ENCODE results near the gene MSH2. TPM values are rescaled to one million over a fixed set of nuclear protein-coding genes. Genes with fewer than 3 reads are reported as not detected.
"Not testable (repeated sequence)": the region's sequence is repeated elsewhere in the genome, so short reads cannot be mapped to it uniquely, and the experiment has no call there.

MSH2 gene
- total RNA-seq, 4 donors from 2014 or later: 5.7 to 12.9 (median 8.5) TPM

- Histone ChIP-seq H3K4me1 (no peaks in the 10 kb centered on the region), H3K4me3 (no peak overlapping the region), H3K27me3 (no peaks in the 10 kb centered on the region), H3K27ac (no peak overlapping the region), H3K36me3 (no peaks in the 10 kb centered on the region), H3K9me3 (peaks cover 0 to 21% (median 0%) of the 10 kb centered on the region in 3 donors)
- ATAC-seq: no peak
- TF ChIP-seq POLR2AphosphoS5 (IDR thresholded peaks at IDR 0.05) (no peak), EP300 (IDR thresholded peaks at IDR 0.05) (no peak), POLR2A (IDR thresholded peaks at IDR 0.05) (no peak)
- TF ChIP-seq, protein P1, sequence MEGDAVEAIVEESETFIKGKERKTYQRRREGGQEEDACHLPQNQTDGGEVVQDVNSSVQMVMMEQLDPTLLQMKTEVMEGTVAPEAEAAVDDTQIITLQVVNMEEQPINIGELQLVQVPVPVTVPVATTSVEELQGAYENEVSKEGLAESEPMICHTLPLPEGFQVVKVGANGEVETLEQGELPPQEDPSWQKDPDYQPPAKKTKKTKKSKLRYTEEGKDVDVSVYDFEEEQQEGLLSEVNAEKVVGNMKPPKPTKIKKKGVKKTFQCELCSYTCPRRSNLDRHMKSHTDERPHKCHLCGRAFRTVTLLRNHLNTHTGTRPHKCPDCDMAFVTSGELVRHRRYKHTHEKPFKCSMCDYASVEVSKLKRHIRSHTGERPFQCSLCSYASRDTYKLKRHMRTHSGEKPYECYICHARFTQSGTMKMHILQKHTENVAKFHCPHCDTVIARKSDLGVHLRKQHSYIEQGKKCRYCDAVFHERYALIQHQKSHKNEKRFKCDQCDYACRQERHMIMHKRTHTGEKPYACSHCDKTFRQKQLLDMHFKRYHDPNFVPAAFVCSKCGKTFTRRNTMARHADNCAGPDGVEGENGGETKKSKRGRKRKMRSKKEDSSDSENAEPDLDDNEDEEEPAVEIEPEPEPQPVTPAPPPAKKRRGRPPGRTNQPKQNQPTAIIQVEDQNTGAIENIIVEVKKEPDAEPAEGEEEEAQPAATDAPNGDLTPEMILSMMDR (IDR thresholded peaks at IDR 0.05): no peak
- WGBS, 2 donors (ENCODE audit: low coverage in 1 of 2): 38 to 60% methylated on average over 3 of the region's 3 CpGs
Measured at GRCh38 chr2:47501374-47502200, 98.6 kb downstream of the MSH2 start.

DNA sequence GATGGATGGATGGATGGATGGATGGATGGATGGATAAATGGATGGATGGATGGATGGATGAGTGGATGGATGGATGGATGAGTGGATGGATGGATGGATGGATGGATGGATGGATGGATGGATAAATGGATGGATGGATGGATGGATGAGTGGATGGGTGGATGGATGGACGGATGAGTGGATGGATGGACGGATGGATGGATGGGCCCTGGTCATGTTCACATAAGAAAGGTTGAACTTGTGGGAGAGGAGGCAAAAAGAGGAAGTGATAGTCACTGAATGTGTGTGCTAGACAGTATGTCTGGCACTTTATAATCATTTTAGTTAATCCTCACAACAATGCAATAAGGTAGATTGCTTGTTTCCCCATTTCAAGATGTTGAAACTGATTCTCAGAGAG is 99.5 kb downstream of the MSH2 start:
- ATAC-seq, H3K36me3 ChIP-seq, H3K4me1 ChIP-seq, H3K4me3 ChIP-seq, H3K27ac ChIP-seq, H3K27me3 ChIP-seq: not testable (repeated sequence)
- peaks cover 0 to 21% (median 0%) of the 10 kb centered on the region in 3 donors for H3K9me3 ChIP-seq
- WGBS, 2 donors (ENCODE audit: low coverage in 1 of 2): 77 to 88% methylated on average over 2 of the region's 2 CpGs

GRCh38 chr2:47503481-47504070 is 100.6 kb downstream of the MSH2 start:
- Histone ChIP-seq H3K9me3 (peaks cover 0 to 21% (median 0%) of the 10 kb centered on the region in 3 donors), H3K4me3 (no peak overlapping the region), H3K27ac (no peak overlapping the region), H3K4me1 (no peaks in the 10 kb centered on the region), H3K27me3 (no peaks in the 10 kb centered on the region), H3K36me3 (no peaks in the 10 kb centered on the region)
- ATAC-seq: no peak
- TF ChIP-seq EP300 (IDR thresholded peaks at IDR 0.05) (no peak), POLR2AphosphoS5 (IDR thresholded peaks at IDR 0.05) (no peak), POLR2A (IDR thresholded peaks at IDR 0.05) (no peak)
- TF ChIP-seq, protein P1 (IDR thresholded peaks at IDR 0.05): no peak
- 86 to 96% methylated on average over 3 to 5 of the region's 8 CpGs for WGBS, 2 donors (ENCODE audit: low coverage in 1 of 2)

- peaks cover 0 to 21% (median 0%) of the 10 kb centered on the region in 3 donors for H3K9me3 ChIP-seq
- H3K27me3 ChIP-seq: no peaks in the 10 kb centered on the region
- TF ChIP-seq, protein P1 (IDR thresholded peaks at IDR 0.05): no peak
- TF ChIP-seq POLR2A (IDR thresholded peaks at IDR 0.05) (no peak), EP300 (IDR thresholded peaks at IDR 0.05) (no peak), POLR2AphosphoS5 (IDR thresholded peaks at IDR 0.05) (no peak)
- no peaks in the 10 kb centered on the region for H3K36me3 ChIP-seq
- no peak overlapping the region for H3K27ac ChIP-seq
- H3K4me3 ChIP-seq: no peak overlapping the region
- no peaks in the 10 kb centered on the region for H3K4me1 ChIP-seq
- 98% methylated on average over 5 of the region's 6 CpGs; no CpG with 5 or more reads in 1 of the 2 donors for WGBS, 2 donors (ENCODE audit: low coverage in 1 of 2)
- no peak for ATAC-seq
Measured at GRCh38 chr2:47504174-47504810, 101.3 kb downstream of the MSH2 start.

DNA sequence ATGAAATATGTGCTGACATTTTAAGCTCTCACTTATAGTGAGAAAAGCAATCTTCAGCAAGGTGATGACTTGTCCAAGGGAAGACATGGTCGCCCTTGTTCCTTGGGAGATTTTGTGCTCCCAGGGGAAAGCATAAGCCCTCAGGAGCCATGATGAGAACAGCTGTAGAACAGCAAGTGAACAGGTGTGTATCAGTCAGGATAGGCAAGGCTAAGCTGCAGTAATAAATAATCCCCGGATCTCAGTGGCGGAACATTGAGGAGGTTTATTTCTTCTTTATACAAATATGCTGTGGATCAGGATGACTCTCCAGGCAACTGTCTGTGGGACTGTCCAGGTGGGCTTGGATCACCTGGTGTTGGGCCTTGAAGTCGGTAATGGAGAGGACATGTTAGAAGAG is 103.1 kb downstream of the MSH2 start:
- Histone ChIP-seq H3K36me3 (no peaks in the 10 kb centered on the region), H3K4me3 (no peak overlapping the region), H3K9me3 (peaks cover 0 to 16% (median 0%) of the 10 kb centered on the region in 3 donors), H3K27me3 (no peaks in the 10 kb centered on the region), H3K4me1 (no peaks in the 10 kb centered on the region), H3K27ac (no peak overlapping the region)
- TF ChIP-seq POLR2A (IDR thresholded peaks at IDR 0.05) (no peak), POLR2AphosphoS5 (IDR thresholded peaks at IDR 0.05) (no peak), EP300 (IDR thresholded peaks at IDR 0.05) (no peak)
- TF ChIP-seq, protein P1 (IDR thresholded peaks at IDR 0.05): no peak
- ATAC-seq: no peak
- 56 to 58% methylated on average over 3 to 4 of the region's 4 CpGs for WGBS, 2 donors (ENCODE audit: low coverage in 1 of 2)

All from gastroesophageal sphincter (tissue), 4 donors.